Activated naive CD8-positive, alpha-beta T cell treated with anti-CD3 and anti-CD28 coated beads, Interleukin-2, amount 50 U/mL, for 16 hours (primary cell): ENCODE results near the gene AQP12B.
"Not testable (repeated sequence)": the region's sequence is repeated elsewhere in the genome, so short reads cannot be mapped to it uniquely, and the experiment has no call there.

Experiments used
- DNase-seq: peaks from one replicate; pipeline ENCODE4 v3.0.0-alpha.2; 2020; ENCODE audit warnings: low read depth, low spot score

Gene AQP12B

GRCh38 chr2:240701091-240701735 lies 18.5 kb upstream of the AQP12B start:
- no peak for DNase-seq

GRCh38 chr2:240700616-240701015 lies 17.9 kb upstream of the AQP12B start:
- DNase-seq: not testable (repeated sequence)

DNA sequence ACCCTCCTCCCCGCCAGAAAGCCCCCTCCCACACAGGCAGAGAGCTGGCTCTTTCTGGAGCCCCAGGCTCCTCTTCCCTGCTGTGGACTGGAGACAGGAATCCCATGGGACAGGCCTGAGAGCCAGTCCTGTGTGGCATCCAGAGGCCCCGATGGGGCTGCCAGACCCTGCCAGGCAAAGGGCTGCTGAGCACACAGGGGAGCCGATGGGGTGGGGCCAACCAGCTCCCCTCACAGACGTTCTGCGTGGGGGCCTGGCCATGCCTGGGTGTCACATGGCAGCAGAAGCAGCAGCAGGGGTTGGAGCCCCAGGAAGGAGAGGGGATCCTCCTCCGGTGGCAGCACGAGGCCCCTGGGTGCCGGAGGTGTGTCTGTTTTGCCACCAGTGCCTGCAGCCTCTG lies 17.1 kb upstream of the AQP12B start:
- DNase-seq: not testable (repeated sequence)

- not testable (repeated sequence) for DNase-seq
Measured at GRCh38 chr2:240698852-240699561, 16.3 kb upstream of the AQP12B start.

- DNase-seq: not testable (repeated sequence)
Measured at GRCh38 chr2:240696469-240696868, 13.8 kb upstream of the AQP12B start.

GRCh38 chr2:240695593-240695992 lies 12.9 kb upstream of the AQP12B start:
- DNase-seq: not testable (repeated sequence)

DNA sequence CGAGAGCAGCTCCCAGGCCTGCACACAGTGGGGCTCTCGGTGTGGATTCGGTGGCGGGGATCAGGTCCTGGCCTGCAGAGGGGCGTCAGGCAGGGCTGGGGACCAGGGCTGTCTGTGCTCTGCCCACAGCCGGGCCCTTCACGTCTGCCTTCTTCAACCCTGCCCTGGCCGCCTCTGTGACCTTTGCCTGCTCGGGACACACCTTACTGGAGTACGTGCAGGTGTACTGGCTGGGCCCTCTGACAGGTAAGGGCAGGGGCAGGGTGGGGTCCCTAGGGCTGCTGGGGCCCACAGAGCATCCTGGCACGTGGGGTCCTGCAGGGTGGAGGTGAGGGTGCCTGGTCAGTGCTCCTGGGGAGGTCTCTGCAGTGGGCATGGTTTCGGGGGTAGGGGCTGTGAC lies 11.6 kb upstream of the AQP12B start:
- not testable (repeated sequence) for DNase-seq

- DNase-seq: not testable (repeated sequence)
Measured at GRCh38 chr2:240692583-240693561, 10.2 kb upstream of the AQP12B start.

GRCh38 chr2:240691631-240692420 lies 9.1 kb upstream of the AQP12B start, which contains the start of gene AQP12A:
TSS of gene AQP12A (plus strand) at chr2:240691866. CDS start at chr2:240691914, 48 bp downstream.
- not testable (repeated sequence) for DNase-seq

DNA sequence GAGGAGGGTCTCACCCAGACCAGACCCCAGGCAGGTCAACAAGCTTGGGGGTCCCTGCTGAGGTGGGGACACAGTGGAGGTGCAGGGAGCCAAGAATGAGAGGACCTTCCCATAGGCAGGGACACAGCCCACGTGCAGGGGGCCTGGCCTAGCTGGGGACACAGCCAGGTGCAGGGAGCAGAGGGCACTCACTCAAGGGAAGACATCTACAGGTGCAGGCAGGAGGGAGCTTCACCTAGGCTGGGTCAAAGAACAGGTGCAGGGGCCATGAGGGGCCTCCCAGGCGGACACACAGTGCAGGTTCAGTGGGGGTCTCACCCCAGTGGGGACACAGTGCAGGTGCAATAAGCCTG lies 8.4 kb upstream of the AQP12B start:
- not testable (repeated sequence) for DNase-seq

DNA sequence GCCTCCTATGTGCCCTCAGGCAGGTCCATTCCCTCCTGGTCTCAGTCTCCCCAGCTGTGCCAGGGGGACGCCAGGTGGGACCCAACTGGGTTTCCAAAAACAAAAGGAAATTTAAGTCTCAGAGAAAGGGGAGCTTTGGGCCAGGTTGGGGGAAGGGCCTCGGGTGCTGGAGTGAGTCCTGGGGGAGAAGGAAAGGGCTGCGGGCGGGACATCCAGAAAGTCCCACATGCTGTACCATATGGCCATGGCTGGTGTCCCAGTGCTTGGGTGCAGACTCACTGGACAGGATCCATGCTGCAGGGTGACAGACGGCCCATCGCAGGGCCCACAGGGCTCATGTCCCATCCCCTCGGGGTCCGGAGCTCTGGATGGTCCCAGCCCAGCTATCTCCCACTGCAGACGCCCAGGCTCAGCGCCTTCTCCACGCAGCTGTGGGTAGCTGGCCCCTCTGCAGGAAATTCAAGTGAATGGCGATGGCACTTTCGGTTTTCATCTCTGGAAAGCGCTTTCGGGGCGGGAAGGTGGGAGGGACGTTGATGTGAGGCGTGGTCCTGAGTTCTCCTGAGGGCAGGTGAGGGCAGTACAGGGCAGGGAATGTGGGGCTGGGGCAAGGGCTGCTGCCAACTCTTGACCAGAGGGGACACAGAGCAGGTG lies 7.9 kb upstream of the AQP12B start:
- not testable (repeated sequence) for DNase-seq

DNA sequence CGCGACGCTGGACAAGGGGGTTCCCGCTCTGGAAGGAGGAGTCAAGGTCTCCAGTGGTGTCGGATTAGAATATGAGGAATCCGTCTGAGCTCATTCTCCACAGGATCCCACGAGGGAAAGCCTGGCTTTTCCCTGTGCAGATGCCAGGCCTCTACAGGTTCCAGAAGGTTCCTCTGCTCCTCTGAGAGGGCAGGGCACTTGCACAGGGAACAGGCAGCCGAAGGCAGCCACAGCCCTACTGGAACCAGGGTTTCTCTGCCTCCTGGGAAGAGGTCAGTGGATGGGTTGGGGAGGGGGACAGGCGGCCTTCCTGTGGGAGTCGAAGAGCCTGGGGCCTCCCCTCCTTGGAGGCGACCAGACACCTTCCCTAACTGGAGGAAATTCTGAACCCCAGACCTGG lies 7.3 kb upstream of the AQP12B start:
- DNase-seq: no peak

- no peak for DNase-seq
Measured at GRCh38 chr2:240688553-240688919, 5.9 kb upstream of the AQP12B start.

- no peak for DNase-seq
Measured at GRCh38 chr2:240687741-240688552, 5.3 kb upstream of the AQP12B start.

DNA sequence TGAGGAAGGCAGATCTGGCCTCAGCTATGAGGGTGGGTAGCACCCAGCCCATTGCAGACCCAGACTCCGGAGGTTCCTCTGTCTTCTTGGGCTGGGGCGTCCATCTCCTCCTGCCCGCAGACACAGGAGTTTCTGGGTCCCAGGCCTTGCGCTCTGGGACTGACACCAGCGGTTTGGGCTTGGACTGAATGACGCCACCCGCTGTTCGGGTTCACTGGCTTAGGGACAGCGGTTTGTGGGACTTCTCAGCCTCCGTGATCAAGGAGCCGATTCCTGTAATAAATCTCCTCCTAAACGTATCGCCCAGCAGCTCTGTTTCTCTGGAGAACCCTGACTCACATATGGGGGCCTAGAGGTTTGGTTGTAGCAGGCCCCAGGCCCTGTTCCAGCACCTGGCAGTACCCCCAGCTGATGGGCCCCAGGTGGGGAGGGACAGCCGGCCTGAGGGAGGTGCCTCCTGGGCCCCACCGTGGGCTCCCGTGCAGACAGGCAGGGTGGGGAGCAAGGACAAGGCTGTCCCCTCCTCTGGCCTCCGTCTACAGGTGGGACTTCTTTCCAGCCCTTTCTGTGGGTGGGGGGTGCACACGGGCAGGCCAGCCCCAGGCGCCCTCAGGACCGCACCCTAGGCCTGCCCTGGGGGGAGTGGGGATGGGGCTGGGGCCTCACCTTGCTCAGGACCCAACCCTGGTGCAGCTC lies 4.5 kb upstream of the AQP12B start:
- no peak for DNase-seq

- DNase-seq: no peak
Measured at GRCh38 chr2:240686460-240686859, 3.8 kb upstream of the AQP12B start.

GRCh38 chr2:240685771-240686371 lies 3.2 kb upstream of the AQP12B start:
- DNase-seq: no peak

DNA sequence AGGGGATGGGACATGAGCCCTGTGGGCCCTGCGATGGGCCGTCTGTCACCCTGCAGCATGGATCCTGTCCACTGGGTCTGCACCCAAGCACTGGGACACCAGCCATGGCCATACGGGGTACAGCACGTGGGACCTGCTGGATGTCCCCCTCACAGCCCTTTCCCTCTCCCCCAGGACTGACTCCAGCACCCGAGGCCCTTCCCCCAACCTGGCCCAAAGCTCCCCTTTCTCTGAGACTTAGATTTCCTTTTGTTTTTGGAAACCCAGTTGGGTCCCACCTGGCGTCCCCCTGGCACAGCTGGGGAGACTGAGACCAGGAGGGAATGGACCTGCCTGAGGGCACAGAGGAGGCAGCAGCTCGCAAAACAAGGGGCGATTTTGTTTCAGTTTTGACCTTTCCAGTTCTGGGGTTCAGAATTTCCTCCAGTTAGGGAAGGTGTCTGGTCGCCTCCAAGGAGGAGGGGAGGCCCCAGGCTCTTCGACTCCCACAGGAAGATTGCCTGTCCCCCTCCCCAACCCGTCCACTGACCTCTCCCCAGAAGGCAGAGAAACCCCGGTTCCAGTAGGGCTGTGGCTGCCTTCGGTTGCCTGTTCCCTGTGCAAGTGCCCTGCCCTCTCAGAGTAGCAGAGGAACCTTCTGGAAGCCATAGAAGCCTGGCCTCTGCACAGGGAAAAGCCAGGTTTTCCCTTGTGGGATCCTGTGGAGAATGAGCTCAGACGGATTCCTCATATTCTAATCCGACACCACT lies 1.5 kb upstream of the AQP12B start:
- DNase-seq: not testable (repeated sequence)
